Measurements from ENCODE around the gene CCDC187. TPM values are rescaled to one million over a fixed set of nuclear protein-coding genes. Genes with fewer than 3 reads are reported as not detected.

The CCDC187 gene
- polyA plus RNA-seq, 1 donor (not counting 4 experiments of a cell fraction or from before 2014, with no cell fraction given) = 0.03 TPM

GRCh38 chr9:136346157-136346481 is 42.2 kb upstream of the CCDC187 start:
- H3K27me3 ChIP-seq (ENCODE audit: control insufficient read depth, extremely low read depth, insufficient read depth, low read length) = peaks cover 4% of the 10 kb centered on the region
- no peaks in the 10 kb centered on the region for H3K9me3 ChIP-seq (ENCODE audit: control insufficient read depth, low read depth, low read length)
- dilution Hi-C loops (cut with MboI; ENCODE audit: extremely low pct_ligation_motif_present, low sequenced_read_pairs) = no loop called here
- H3K79me2 ChIP-seq (ENCODE audit: control insufficient read depth, insufficient read depth, low read length) = no peaks in the 10 kb centered on the region
- H3K27ac ChIP-seq (ENCODE audit: control insufficient read depth, insufficient read depth, low read length) = no peak overlapping the region
- peaks cover 23% of the 10 kb centered on the region for H3K4me1 ChIP-seq (ENCODE audit: control insufficient read depth, extremely low read depth, insufficient read depth, low read length)
- peak overlapping the region; percentile 22 for H3K9ac ChIP-seq (ENCODE audit: control insufficient read depth, extremely low read depth, insufficient read depth, low read length)
- no peak for TF ChIP-seq EZH2 (IDR thresholded peaks at IDR 0.05; ENCODE audit: low read length)
- no peak for TF ChIP-seq CTCF (optimal IDR thresholded peaks at IDR 0.05 in 1 of 3, IDR thresholded peaks at IDR 0.05 in 1 of 3, conservative IDR thresholded peaks at IDR 0.05 in 1 of 3; ENCODE audit: extremely low read depth in 1 of 3, insufficient read depth in 2 of 3, low read length in 3 of 3)
- no peaks in the 10 kb centered on the region for H3K36me3 ChIP-seq (ENCODE audit: control insufficient read depth in 2 of 2, extremely low read depth in 1 of 2, insufficient read depth in 2 of 2, low read length in 2 of 2)
- no peaks in the 10 kb centered on the region for H3K9me1 ChIP-seq (ENCODE audit: control insufficient read depth, extremely low read depth, insufficient read depth, low read length)
- no peaks in the 10 kb centered on the region for H4K20me1 ChIP-seq (ENCODE audit: control insufficient read depth, extremely low read depth, insufficient read depth, low read length)
- H2AFZ ChIP-seq (ENCODE audit: control insufficient read depth, low read length) = no peak overlapping the region
- DNase-seq (ENCODE audit: low read depth, low spot score) (no peak), FAIRE-seq (no peak)
- peak overlapping the region; percentile 7 to 22 (median 16) for H3K4me3 ChIP-seq (ENCODE audit: control insufficient read depth in 2 of 3, extremely low read depth in 1 of 3, insufficient read depth in 2 of 3, low read depth in 1 of 3, low read length in 3 of 3)
- H3K4me2 ChIP-seq (ENCODE audit: control insufficient read depth, extremely low read depth, insufficient read depth, low read depth, low read length) = peak overlapping the region; percentile 58

GRCh38 chr9:136345281-136346156 is 41.6 kb upstream of the CCDC187 start:
- H2AFZ ChIP-seq (ENCODE audit: control insufficient read depth, low read length) = peak overlapping the region; percentile 27
- H3K27ac ChIP-seq (ENCODE audit: control insufficient read depth, insufficient read depth, low read length) = no peak overlapping the region
- peak overlapping the region; percentile 22 for H3K9ac ChIP-seq (ENCODE audit: control insufficient read depth, extremely low read depth, insufficient read depth, low read length)
- H3K9me1 ChIP-seq (ENCODE audit: control insufficient read depth, extremely low read depth, insufficient read depth, low read length) = no peaks in the 10 kb centered on the region
- H4K20me1 ChIP-seq (ENCODE audit: control insufficient read depth, extremely low read depth, insufficient read depth, low read length) = no peaks in the 10 kb centered on the region
- peaks cover 4% of the 10 kb centered on the region for H3K27me3 ChIP-seq (ENCODE audit: control insufficient read depth, extremely low read depth, insufficient read depth, low read length)
- no peaks in the 10 kb centered on the region for H3K9me3 ChIP-seq (ENCODE audit: control insufficient read depth, low read depth, low read length)
- dilution Hi-C loops (cut with MboI; ENCODE audit: extremely low pct_ligation_motif_present, low sequenced_read_pairs) = no loop called here
- DNase-seq (ENCODE audit: low read depth, low spot score) (no peak), FAIRE-seq (no peak)
- H3K4me1 ChIP-seq (ENCODE audit: control insufficient read depth, extremely low read depth, insufficient read depth, low read length) = peaks cover 23% of the 10 kb centered on the region
- no peaks in the 10 kb centered on the region for H3K79me2 ChIP-seq (ENCODE audit: control insufficient read depth, insufficient read depth, low read length)
- peak overlapping the region; percentile 58 for H3K4me2 ChIP-seq (ENCODE audit: control insufficient read depth, extremely low read depth, insufficient read depth, low read depth, low read length)
- H3K4me3 ChIP-seq (ENCODE audit: control insufficient read depth in 2 of 3, extremely low read depth in 1 of 3, insufficient read depth in 2 of 3, low read depth in 1 of 3, low read length in 3 of 3) = peak overlapping the region; percentile 7 to 22 (median 16)
- TF ChIP-seq CTCF (optimal IDR thresholded peaks at IDR 0.05 in 1 of 3, IDR thresholded peaks at IDR 0.05 in 1 of 3, conservative IDR thresholded peaks at IDR 0.05 in 1 of 3; ENCODE audit: extremely low read depth in 1 of 3, insufficient read depth in 2 of 3, low read length in 3 of 3) = no peak
- peak; percentile 29 for TF ChIP-seq EZH2 (IDR thresholded peaks at IDR 0.05; ENCODE audit: low read length)
- H3K36me3 ChIP-seq (ENCODE audit: control insufficient read depth in 2 of 2, extremely low read depth in 1 of 2, insufficient read depth in 2 of 2, low read length in 2 of 2) = no peaks in the 10 kb centered on the region
